DND-41 (cell line): ENCODE data around the gene C1orf122.

ENCODE experiments used
- ATAC-seq: fragments of 200-7000 bp; cut with Tn5 transposase; 3 replicates; pipeline ENCODE4 v1.9.1; 2021; ENCODE audit warnings: low read depth; ENCODE audit not compliant: insufficient read depth
- DNase-seq: peaks from one replicate; pipeline ENCODE4 v3.0.0-alpha.2; 2020
- H2AFZ ChIP-seq: 2 replicates; pipeline ENCODE4 v1.6.0; 2012; ENCODE audit warnings: low read depth, low read length
- H3K27ac ChIP-seq: 2 replicates; pipeline ENCODE4 v1.5.1; 2012; ENCODE audit warnings: low read length, inconsistent platforms
- H3K27me3 ChIP-seq: fragments of 200-600 bp; sonication (generic); 2 replicates; pipeline ENCODE4 v1.6.0; 2012; ENCODE audit warnings: low read length, mild to moderate bottlenecking, inconsistent platforms; ENCODE audit not compliant: insufficient read depth, poor library complexity
- H3K36me3 ChIP-seq: 2 replicates; pipeline ENCODE4 v1.5.1; 2012; ENCODE audit warnings: low read length, inconsistent platforms; ENCODE audit not compliant: insufficient read depth
- H3K4me1 ChIP-seq: 2 replicates; pipeline ENCODE4 v1.5.1; 2012; ENCODE audit warnings: mild to moderate bottlenecking, low read length; ENCODE audit not compliant: insufficient read depth
- H3K4me2 ChIP-seq: 2 replicates; pipeline ENCODE4 v1.6.0; 2012; ENCODE audit warnings: mild to moderate bottlenecking, moderate library complexity, low read length, inconsistent platforms; ENCODE audit not compliant: insufficient read depth
- H3K4me3 ChIP-seq, 2 experiments: fragments of 200-600 bp in 1 of 2; shearing (Covaris generic) in 1 of 2; 2 replicates each; pipeline ENCODE4 v1.5.1; 2012 to 2016; ENCODE audit warnings: inconsistent platforms in 2 of 2, low read length in 2 of 2, mild to moderate bottlenecking in 2 of 2, low read depth in 1 of 2, moderate library complexity in 1 of 2
- H3K79me2 ChIP-seq: 2 replicates; pipeline ENCODE4 v1.6.0; 2012; ENCODE audit warnings: low read length, inconsistent platforms; ENCODE audit not compliant: insufficient read depth
- H3K9ac ChIP-seq: 2 replicates; pipeline ENCODE4 v1.6.0; 2012; ENCODE audit warnings: low read depth, mild to moderate bottlenecking, inconsistent platforms, low read length, moderate library complexity
- H3K9me3 ChIP-seq: 2 replicates; pipeline ENCODE4 v1.5.1; 2012; ENCODE audit warnings: low read length, moderate library complexity, mild to moderate bottlenecking, inconsistent platforms; ENCODE audit not compliant: insufficient read depth, severe bottlenecking
- H4K20me1 ChIP-seq: 2 replicates; pipeline ENCODE4 v1.6.0; 2012; ENCODE audit warnings: low read length; ENCODE audit not compliant: insufficient read depth
- EZH2 ChIP-seq: IDR thresholded peaks from 3 replicates; pipeline ENCODE4 v1.6.1; 2012; ENCODE audit warnings: borderline replicate concordance, low read depth, mild to moderate bottlenecking, moderate library complexity, low read length, inconsistent platforms; ENCODE audit not compliant: severe bottlenecking
- TF ChIP-seq, protein P1 (sequence below): IDR thresholded peaks from 2 replicates; pipeline ENCODE4 v1.5.1; 2012; ENCODE audit warnings: borderline replicate concordance, low read length, moderate library complexity, mild to moderate bottlenecking; ENCODE audit not compliant: poor library complexity, severe bottlenecking; ENCODE audit errors: extremely low read depth

Gene C1orf122

DNA sequence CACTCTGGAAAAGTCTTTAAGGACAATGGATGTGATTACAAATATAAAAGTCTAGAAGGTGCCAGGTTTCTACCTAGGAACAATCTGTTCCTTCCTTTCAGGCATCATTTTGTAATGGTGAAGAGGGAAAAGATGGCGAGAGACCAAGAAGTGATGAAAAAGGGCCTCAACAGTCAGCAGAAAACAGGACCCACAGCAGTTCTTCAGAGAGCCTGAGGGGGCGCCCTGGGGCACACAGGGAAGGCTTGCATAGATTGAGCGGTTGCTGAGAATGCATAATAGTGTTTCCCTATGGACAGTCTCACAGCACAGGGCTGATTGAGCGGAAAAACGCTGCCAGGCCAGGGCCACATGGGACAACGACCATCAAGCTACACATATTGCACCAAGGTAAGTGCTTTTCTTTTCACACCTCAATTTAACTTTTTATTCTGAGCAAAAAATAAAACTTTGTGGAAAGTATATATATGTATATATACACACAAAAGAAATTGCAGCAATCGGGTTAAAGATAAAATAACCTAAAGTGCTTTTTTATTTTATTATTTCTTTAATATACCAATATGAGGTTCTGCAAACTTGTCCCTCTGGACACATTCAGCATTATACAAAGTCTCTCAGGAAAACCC is 3.6 kb downstream of the C1orf122 start:
- Histone ChIP-seq H3K9me3 (no peaks in the 10 kb centered on the region), H3K79me2 (peaks cover 21% of the 10 kb centered on the region), H3K4me1 (peaks cover 23% of the 10 kb centered on the region), H3K27ac (no peak overlapping the region), H2AFZ (no peak overlapping the region), H3K36me3 (peaks cover 48% of the 10 kb centered on the region), H3K4me2 (no peak overlapping the region), H3K27me3 (no peaks in the 10 kb centered on the region), H3K9ac (no peak overlapping the region), H4K20me1 (peaks cover 16% of the 10 kb centered on the region), H3K4me3 (no peak overlapping the region)
- no peak for TF ChIP-seq EZH2
- TF ChIP-seq, protein P1, sequence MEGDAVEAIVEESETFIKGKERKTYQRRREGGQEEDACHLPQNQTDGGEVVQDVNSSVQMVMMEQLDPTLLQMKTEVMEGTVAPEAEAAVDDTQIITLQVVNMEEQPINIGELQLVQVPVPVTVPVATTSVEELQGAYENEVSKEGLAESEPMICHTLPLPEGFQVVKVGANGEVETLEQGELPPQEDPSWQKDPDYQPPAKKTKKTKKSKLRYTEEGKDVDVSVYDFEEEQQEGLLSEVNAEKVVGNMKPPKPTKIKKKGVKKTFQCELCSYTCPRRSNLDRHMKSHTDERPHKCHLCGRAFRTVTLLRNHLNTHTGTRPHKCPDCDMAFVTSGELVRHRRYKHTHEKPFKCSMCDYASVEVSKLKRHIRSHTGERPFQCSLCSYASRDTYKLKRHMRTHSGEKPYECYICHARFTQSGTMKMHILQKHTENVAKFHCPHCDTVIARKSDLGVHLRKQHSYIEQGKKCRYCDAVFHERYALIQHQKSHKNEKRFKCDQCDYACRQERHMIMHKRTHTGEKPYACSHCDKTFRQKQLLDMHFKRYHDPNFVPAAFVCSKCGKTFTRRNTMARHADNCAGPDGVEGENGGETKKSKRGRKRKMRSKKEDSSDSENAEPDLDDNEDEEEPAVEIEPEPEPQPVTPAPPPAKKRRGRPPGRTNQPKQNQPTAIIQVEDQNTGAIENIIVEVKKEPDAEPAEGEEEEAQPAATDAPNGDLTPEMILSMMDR = peak; percentile 86
- peak; percentile 67 for DNase-seq
- peak; percentile 40 for ATAC-seq

DNA sequence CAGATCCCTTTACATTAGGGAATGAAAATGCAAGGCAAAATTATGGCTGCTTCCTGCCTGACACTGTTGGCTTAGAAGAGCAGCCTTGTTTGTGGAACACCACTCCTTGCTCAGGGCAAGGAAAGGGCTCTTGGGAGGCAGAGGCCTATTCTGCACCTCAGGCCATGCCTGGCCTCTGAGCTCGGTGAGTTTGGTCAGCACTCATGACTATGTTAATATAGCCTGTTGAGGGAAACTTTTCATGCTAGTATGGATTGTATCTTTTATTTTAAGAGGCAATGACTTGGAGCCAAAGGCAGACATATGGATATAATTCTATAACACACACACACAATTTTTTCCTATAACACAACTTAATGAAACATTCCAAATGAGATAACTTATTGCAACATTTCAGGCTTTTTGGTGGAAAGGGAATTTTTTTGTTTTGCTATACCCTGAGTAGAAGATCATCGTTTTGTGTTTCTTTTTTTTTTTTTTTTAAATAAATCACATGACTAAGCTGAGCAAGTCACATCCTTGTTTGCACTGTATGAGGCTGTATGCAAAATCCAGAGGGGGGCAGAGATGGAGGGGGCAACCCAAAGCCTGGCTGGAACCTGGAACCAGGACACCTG is 6.0 kb downstream of the C1orf122 start:
- peaks cover 43% of the 10 kb centered on the region for H3K36me3 ChIP-seq
- H3K4me1 ChIP-seq = peaks cover 11% of the 10 kb centered on the region
- H3K79me2 ChIP-seq = no peaks in the 10 kb centered on the region; the same call in 1 of the 2 replicates
- H3K27ac ChIP-seq = no peak overlapping the region
- no peaks in the 10 kb centered on the region for H3K9me3 ChIP-seq
- TF ChIP-seq, protein P1 = no peak
- TF ChIP-seq EZH2 = no peak
- H3K4me3 ChIP-seq = no peak overlapping the region
- H3K27me3 ChIP-seq = no peaks in the 10 kb centered on the region
- no peak overlapping the region for H3K4me2 ChIP-seq
- H3K9ac ChIP-seq = no peak overlapping the region
- no peaks in the 10 kb centered on the region; the same call in 1 of the 2 replicates for H4K20me1 ChIP-seq
- DNase-seq (no peak), ATAC-seq (no peak)
- H2AFZ ChIP-seq = no peak overlapping the region

DNA sequence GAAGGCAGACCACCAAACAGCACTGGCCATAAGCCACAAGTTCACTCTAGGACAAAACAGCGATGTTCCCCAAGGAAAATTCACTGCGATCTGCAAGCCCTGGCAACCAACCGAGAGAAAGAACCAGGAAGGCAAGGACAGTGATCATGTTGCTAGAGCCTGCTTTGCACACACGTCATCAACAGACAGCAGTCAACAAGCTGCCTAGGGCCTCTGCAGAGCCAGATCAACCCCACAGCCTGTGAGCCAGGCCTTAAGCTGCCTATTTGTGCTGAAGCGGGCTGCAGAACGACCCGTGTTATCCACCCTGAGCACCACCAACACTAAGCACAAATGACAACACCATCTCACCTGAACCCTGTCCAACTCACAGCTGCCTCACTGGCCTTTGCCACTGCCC is 6.7 kb downstream of the C1orf122 start:
- H3K9ac ChIP-seq = no peak overlapping the region
- H2AFZ ChIP-seq = no peak overlapping the region
- H3K36me3 ChIP-seq = peaks cover 48% of the 10 kb centered on the region
- H3K27ac ChIP-seq = no peak overlapping the region
- H3K4me2 ChIP-seq = no peak overlapping the region
- no peak for TF ChIP-seq EZH2
- TF ChIP-seq, protein P1 = no peak
- DNase-seq = no peak
- no peak overlapping the region for H3K4me3 ChIP-seq
- H3K79me2 ChIP-seq = no peaks in the 10 kb centered on the region; the same call in 1 of the 2 replicates
- ATAC-seq = no peak
- peaks cover 5% of the 10 kb centered on the region for H3K4me1 ChIP-seq
- H3K27me3 ChIP-seq = no peaks in the 10 kb centered on the region
- H4K20me1 ChIP-seq = no peaks in the 10 kb centered on the region; the same call in 1 of the 2 replicates
- H3K9me3 ChIP-seq = no peaks in the 10 kb centered on the region
